ENCODE results near the gene TCEANC2. TPM values are rescaled to one million over a fixed set of nuclear protein-coding genes. Genes with fewer than 3 reads are reported as not detected.
"Not testable (repeated sequence)": the region's sequence is repeated elsewhere in the genome, so short reads cannot be mapped to it uniquely, and the experiment has no call there.

Gene TCEANC2
- total RNA-seq, 2 experiments from 2014 or later: 11.5 to 13.5 TPM

DNA sequence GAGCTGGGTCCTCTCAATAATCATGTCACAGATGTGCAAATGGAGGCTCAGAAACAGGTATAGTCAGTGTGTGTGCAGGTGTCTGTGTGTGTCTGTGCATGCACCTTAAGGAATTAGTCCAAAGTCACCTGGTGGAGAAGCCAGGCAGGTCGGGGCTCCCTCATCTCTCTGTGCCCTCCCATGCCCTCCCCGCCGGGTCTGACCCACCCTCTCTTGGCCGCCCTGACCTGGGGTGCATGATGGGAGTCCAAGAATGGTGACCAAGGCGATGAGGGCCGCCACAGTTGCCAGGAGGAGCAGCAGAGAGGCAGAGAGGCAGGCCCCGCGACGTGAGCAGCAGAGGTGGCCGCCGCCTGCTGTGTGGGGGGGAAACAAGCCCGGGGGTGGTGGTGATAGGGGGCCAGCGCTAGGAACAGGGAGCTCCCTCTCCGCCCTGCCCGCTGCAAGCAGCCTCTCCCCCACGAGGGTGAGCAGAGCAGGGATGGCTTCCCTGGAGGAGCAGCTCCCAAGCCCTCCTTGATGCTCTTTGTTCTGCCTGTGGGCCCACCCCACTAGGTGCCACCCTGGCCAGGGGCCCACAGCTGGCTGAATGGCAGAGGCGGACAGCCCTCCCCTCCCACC lies 39.3 kb upstream of the TCEANC2 start:
- Mint-ChIP-seq H3K36me3 (ENCODE audit: low read depth) (no peaks in the 10 kb centered on the region), H3K4me1 (no peaks in the 10 kb centered on the region), H3K4me3 (no peak overlapping the region), H3K9me3 (no peaks in the 10 kb centered on the region), H3K27me3 (peaks cover 6% of the 10 kb centered on the region), H3K27ac (no peak overlapping the region)
- no peak for DNase-seq
- ChIA-PET POLR2A (no interaction called here), CTCF (no interaction called here)

DNA sequence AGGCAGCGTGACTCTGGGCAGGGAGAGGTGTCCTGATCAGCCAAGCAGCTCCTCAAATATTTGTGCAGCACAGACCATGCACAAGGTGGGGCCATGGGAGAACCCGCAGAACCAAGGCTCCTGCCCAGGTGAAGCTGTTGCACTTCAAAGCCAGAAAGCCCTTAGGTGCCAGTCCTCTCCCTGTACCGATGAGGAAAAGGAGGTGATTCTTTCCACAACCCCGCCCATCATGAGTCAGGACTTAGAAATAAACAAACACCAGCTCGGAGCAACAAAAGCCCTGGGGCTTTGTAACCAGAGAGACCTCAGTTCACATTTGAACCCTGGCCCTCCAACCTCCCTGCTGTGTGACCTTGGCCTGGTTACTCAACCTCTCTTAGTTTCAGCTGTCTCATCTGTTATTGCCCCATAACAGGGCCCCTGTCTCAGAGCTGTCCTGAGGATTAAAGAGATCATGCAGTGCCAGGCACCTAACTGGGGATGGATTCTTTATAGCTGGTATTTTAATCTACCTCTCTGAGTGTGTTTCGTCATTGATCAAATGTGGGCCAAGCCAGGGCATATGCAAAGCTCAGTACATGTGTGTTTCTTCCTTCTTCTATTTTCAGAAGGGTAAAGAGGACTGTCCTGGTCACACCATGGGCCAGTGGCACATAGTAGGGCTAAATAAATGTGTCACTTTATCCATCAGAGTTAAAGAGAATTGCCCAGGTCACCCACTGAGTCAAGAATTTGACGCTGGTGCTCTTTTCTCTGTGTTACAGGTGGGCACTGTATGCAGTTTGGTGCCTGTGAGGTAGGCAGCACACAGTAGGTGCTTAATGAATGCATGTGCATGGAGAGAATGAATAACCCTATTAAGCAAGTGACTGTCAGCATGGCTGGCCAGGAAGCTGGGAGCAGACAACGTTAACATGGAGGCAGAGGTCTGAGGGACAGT lies 36.8 kb upstream of the TCEANC2 start:
- H3K36me3 Mint-ChIP-seq (ENCODE audit: low read depth): no peaks in the 10 kb centered on the region
- ChIA-PET POLR2A (no interaction called here), CTCF (no interaction called here)
- H3K4me3 Mint-ChIP-seq: no peak overlapping the region
- H3K9me3 Mint-ChIP-seq: no peaks in the 10 kb centered on the region
- no peak overlapping the region for H3K27ac Mint-ChIP-seq
- no peaks in the 10 kb centered on the region for H3K27me3 Mint-ChIP-seq
- H3K4me1 Mint-ChIP-seq: no peaks in the 10 kb centered on the region
- no peak for DNase-seq

DNA sequence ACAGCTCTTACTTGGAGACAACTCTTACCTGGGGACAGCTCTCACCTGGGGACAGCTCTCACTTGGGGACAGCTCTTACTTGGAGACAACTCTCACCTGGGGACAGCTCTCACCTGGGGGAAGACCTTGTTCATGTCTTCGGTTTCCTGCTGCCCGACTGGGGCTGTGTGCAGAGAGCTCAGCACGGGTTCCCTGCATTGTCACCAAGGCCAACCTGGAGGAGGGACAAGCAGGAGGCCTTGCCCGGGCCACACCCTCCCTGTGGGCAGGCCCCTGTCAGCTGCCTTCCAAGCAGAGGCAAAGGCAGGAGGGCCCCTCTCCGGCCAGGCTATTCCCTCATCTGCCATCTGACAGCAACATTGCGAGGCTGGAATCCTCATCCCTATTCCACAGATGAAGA lies 35.4 kb upstream of the TCEANC2 start, which contains the start of gene LDLRAD1:
Gene LDLRAD1, minus strand, starts transcription at position 208 of the 400 bp plus-strand sequence. Its CDS starts 74 bp downstream, at position 134.
- no peaks in the 10 kb centered on the region for H3K27me3 Mint-ChIP-seq
- H3K4me1 Mint-ChIP-seq: no peaks in the 10 kb centered on the region
- no peaks in the 10 kb centered on the region for H3K9me3 Mint-ChIP-seq
- ChIA-PET CTCF (no interaction called here), POLR2A (no interaction called here)
- H3K27ac Mint-ChIP-seq: no peak within 1 kb of the TSS
- no peak for DNase-seq
- no peak within 1 kb of the TSS for H3K4me3 Mint-ChIP-seq
- H3K36me3 Mint-ChIP-seq (ENCODE audit: low read depth): no peaks in the 10 kb centered on the region

- ChIA-PET CTCF (interaction anchor here (2.1 kb wide), 1 partner anchor 59 kb away, joined by 7 read pairs; no protein-coding TSS in a partner anchor), POLR2A (no interaction called here)
- Mint-ChIP-seq H3K27me3 (no peaks in the 10 kb centered on the region), H3K4me3 (no peak overlapping the region), H3K9me3 (no peaks in the 10 kb centered on the region), H3K4me1 (no peaks in the 10 kb centered on the region), H3K36me3 (ENCODE audit: low read depth) (no peaks in the 10 kb centered on the region), H3K27ac (no peak overlapping the region)
- no peak for DNase-seq
Measured at GRCh38 chr1:54018635-54019034, 34.8 kb upstream of the TCEANC2 start.

- H3K9me3 Mint-ChIP-seq: not testable (repeated sequence)
Measured at GRCh38 chr1:54019562-54020176, 33.7 kb upstream of the TCEANC2 start.

GRCh38 chr1:54024358-54024757 lies 29.1 kb upstream of the TCEANC2 start:
- CTCF ChIA-PET: no interaction called here
- Mint-ChIP-seq H3K27me3 (no peaks in the 10 kb centered on the region), H3K27ac (no peak overlapping the region), H3K9me3 (no peaks in the 10 kb centered on the region), H3K36me3 (ENCODE audit: low read depth) (peaks cover 10% of the 10 kb centered on the region), H3K4me3 (no peak overlapping the region), H3K4me1 (no peaks in the 10 kb centered on the region)
- DNase-seq: no peak
- POLR2A ChIA-PET: no interaction called here

More at GRCh38 chr1:54019562-54020176, 33.7 kb upstream of the TCEANC2 start:
- H3K27me3 Mint-ChIP-seq; POLR2A ChIA-PET; H3K4me1 Mint-ChIP-seq; H3K36me3 Mint-ChIP-seq (ENCODE audit: low read depth); DNase-seq; H3K4me3 Mint-ChIP-seq; H3K27ac Mint-ChIP-seq: not testable (repeated sequence)
- CTCF ChIA-PET: interaction anchor here (2.1 kb wide), 1 partner anchor 60 kb away, joined by 7 read pairs; no protein-coding TSS in a partner anchor

GRCh38 chr1:54024811-54025210 lies 28.6 kb upstream of the TCEANC2 start:
- POLR2A ChIA-PET, H3K4me3 Mint-ChIP-seq, H3K4me1 Mint-ChIP-seq, H3K9me3 Mint-ChIP-seq, H3K27me3 Mint-ChIP-seq, H3K27ac Mint-ChIP-seq, DNase-seq: not testable (repeated sequence)
- peaks cover 15% of the 10 kb centered on the region for H3K36me3 Mint-ChIP-seq (ENCODE audit: low read depth)
- CTCF ChIA-PET: interaction anchor here (0.8 kb wide), 1 partner anchor 65 kb away, joined by 4 read pairs; no protein-coding TSS in a partner anchor

DNA sequence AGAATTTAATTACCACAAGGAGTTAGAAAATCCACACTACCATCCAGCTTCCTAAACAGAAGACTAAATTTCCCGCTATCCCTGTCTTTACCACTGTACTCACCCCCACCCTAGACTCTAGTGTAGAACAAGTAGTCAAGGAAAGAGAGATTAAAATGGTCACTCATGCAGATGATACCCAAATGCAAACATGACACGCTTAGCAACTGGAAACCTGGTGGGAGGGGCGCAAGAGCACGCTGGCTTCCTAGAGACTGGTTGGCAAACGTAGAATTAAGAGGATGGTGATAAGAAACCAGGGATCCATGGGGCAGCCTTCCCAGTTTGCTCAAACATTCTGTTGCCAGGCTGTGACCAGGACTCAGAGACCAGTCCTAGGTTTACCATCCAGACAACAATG lies 25.6 kb upstream of the TCEANC2 start:
- no peak overlapping the region for H3K27ac Mint-ChIP-seq
- POLR2A ChIA-PET: interaction anchor here (0.6 kb wide), 1 partner anchor 163 kb away, joined by 3 read pairs; no protein-coding TSS in a partner anchor
- no peaks in the 10 kb centered on the region for H3K9me3 Mint-ChIP-seq

GRCh38 chr1:54028306-54029251 lies 24.8 kb upstream of the TCEANC2 start:
- no peak overlapping the region for H3K4me3 Mint-ChIP-seq
- no peak for DNase-seq
- H3K9me3 Mint-ChIP-seq: no peaks in the 10 kb centered on the region
- H3K27ac Mint-ChIP-seq: no peak overlapping the region
- ChIA-PET CTCF (no interaction called here), POLR2A (interaction anchor here (0.6 to 0.7 kb wide), 2 partner anchors 128 to 162 kb away, joined by 3 to 4 read pairs; no protein-coding TSS in a partner anchor)
- H3K4me1 Mint-ChIP-seq: no peaks in the 10 kb centered on the region
- H3K36me3 Mint-ChIP-seq (ENCODE audit: low read depth): peaks cover 42% of the 10 kb centered on the region
- H3K27me3 Mint-ChIP-seq: no peaks in the 10 kb centered on the region

More for the DNA sequence above, 25.6 kb upstream of the TCEANC2 start:
- CTCF ChIA-PET: no interaction called here
- Mint-ChIP-seq H3K27me3 (no peaks in the 10 kb centered on the region), H3K4me3 (no peak overlapping the region), H3K4me1 (no peaks in the 10 kb centered on the region), H3K36me3 (ENCODE audit: low read depth) (peaks cover 38% of the 10 kb centered on the region)
- DNase-seq: no peak

DNA sequence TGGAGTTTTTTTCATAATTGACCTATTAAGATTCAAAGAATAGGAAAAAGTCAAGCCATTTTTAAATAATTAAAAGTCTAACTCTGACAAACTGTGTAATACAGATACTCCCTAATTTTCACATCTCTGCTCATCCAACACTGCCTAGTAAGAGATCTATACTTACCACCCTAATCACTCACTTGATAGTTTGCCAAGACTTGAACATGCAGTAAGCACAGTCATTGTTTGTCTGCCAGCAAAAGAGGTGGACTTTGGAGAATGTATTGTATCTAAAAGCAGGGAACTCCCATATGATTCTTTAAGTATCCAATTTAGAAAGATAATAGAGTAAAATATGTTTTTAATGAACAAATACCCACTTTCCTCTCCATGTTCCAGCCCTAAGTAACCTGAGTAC lies 15.9 kb upstream of the TCEANC2 start:
- peaks cover 58% of the 10 kb centered on the region for H3K36me3 Mint-ChIP-seq (ENCODE audit: low read depth)
- H3K27ac Mint-ChIP-seq: no peak overlapping the region
- H3K9me3 Mint-ChIP-seq: no peaks in the 10 kb centered on the region
- CTCF ChIA-PET: no interaction called here
- H3K4me3 Mint-ChIP-seq: no peak overlapping the region
- no peaks in the 10 kb centered on the region for H3K27me3 Mint-ChIP-seq
- DNase-seq: no peak
- no peaks in the 10 kb centered on the region for H3K4me1 Mint-ChIP-seq
- POLR2A ChIA-PET: no interaction called here

DNA sequence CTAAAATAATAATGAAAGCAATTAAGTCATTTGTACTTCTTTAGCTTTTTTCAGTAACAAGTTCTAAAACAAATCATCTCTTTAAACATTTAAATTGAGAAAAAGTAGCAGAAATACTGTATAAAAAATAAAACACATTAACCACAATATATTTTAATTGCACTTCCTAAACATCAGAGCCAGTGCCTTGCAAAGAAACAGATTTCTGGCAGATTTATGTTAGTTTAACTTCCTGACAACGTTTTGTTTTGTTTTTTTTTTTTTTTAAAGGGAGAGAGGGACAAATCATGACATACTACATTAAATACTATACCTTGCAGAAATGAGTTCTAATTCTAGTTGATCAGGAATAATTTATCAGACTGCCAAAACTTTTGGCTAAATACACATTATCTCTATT lies 11.6 kb upstream of the TCEANC2 start:
- Mint-ChIP-seq H3K36me3 (ENCODE audit: low read depth) (peaks cover 57% of the 10 kb centered on the region), H3K27me3 (no peaks in the 10 kb centered on the region), H3K4me3 (no peak overlapping the region), H3K27ac (no peak overlapping the region), H3K4me1 (peaks cover 4% of the 10 kb centered on the region), H3K9me3 (no peaks in the 10 kb centered on the region)
- ChIA-PET CTCF (interaction anchor here (1.1 to 2.2 kb wide), 2 partner anchors 29 to 82 kb away, joined by 3 to 5 read pairs; no protein-coding TSS in a partner anchor), POLR2A (interaction anchor here (3.7 kb wide), 1 partner anchor 11 kb away, joined by 24 read pairs; the partner anchor contains the start of genes TCEANC2 and TMEM59)
- no peak for DNase-seq

GRCh38 chr1:54045496-54045895 lies 7.9 kb upstream of the TCEANC2 start:
- H3K27me3 Mint-ChIP-seq: no peaks in the 10 kb centered on the region
- DNase-seq: no peak
- peaks cover 16% of the 10 kb centered on the region for H3K4me1 Mint-ChIP-seq
- CTCF ChIA-PET: no interaction called here
- H3K27ac Mint-ChIP-seq: no peak overlapping the region
- no peak overlapping the region for H3K4me3 Mint-ChIP-seq
- POLR2A ChIA-PET: no interaction called here
- peaks cover 40% of the 10 kb centered on the region for H3K36me3 Mint-ChIP-seq (ENCODE audit: low read depth)
- no peaks in the 10 kb centered on the region for H3K9me3 Mint-ChIP-seq

All from activated CD4-positive, alpha-beta memory T cell treated with anti-CD3 and anti-CD28 coated beads, Interleukin-2, amount 10 ng/mL, durations not matched to agents 7 days and 5 days (primary cell).